AG09319 (cell line): ENCODE measurements around the gene TMEM272.

ENCODE experiments used
- DNase-seq: peaks from one replicate; pipeline ENCODE4 v3.0.0-alpha.2; 2010; ENCODE audit warnings: low read depth; ENCODE audit errors: extremely low read depth
- TF ChIP-seq, protein P1 (sequence below): IDR thresholded peaks from 2 replicates; pipeline ENCODE4 v1.5.1; 2011; ENCODE audit warnings: low read depth, mild to moderate bottlenecking, inconsistent platforms, low read length, moderate library complexity

TMEM272 gene

DNA sequence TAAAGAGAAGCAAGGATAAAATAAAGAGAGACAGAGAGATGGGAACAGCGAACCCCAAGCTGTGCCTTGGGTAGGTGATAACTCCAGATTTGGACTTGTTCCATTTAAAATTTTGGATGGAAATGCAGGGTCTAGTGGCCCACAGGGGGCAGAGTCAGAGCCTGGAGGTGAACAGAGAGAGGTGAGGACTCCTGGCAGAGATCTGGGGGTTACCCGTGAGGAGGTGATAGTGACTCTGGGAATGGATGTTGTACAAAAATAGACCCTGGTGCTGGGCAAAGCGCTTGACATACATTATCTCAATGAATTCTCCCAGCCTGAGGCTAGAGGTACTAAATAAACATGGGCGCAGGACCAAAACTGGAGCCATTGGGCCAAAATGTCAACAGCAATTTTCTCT, 26.7 kb downstream of the TMEM272 start:
- no peak for DNase-seq
- TF ChIP-seq, protein P1, sequence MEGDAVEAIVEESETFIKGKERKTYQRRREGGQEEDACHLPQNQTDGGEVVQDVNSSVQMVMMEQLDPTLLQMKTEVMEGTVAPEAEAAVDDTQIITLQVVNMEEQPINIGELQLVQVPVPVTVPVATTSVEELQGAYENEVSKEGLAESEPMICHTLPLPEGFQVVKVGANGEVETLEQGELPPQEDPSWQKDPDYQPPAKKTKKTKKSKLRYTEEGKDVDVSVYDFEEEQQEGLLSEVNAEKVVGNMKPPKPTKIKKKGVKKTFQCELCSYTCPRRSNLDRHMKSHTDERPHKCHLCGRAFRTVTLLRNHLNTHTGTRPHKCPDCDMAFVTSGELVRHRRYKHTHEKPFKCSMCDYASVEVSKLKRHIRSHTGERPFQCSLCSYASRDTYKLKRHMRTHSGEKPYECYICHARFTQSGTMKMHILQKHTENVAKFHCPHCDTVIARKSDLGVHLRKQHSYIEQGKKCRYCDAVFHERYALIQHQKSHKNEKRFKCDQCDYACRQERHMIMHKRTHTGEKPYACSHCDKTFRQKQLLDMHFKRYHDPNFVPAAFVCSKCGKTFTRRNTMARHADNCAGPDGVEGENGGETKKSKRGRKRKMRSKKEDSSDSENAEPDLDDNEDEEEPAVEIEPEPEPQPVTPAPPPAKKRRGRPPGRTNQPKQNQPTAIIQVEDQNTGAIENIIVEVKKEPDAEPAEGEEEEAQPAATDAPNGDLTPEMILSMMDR = no peak

DNA sequence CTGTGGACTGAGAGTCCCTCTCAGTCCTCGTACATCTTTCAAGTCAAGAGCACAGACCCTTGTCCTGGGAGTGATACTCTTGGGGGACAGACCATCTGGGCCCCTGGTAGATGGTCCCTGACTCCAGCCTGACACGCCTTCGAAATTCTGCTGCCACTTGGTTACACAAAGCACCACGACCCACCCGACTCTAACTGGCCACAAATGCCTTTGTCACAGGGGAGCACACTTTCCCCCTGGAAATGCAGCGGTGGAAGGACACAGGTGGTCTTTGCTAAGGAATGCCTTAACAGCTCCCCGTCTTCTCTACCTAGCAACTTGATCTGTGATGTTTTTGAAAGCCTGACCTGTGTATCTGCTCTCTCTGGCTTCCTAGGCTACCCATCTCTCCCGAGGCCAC, 27.3 kb downstream of the TMEM272 start:
- TF ChIP-seq, protein P1 = no peak
- DNase-seq = no peak

DNA sequence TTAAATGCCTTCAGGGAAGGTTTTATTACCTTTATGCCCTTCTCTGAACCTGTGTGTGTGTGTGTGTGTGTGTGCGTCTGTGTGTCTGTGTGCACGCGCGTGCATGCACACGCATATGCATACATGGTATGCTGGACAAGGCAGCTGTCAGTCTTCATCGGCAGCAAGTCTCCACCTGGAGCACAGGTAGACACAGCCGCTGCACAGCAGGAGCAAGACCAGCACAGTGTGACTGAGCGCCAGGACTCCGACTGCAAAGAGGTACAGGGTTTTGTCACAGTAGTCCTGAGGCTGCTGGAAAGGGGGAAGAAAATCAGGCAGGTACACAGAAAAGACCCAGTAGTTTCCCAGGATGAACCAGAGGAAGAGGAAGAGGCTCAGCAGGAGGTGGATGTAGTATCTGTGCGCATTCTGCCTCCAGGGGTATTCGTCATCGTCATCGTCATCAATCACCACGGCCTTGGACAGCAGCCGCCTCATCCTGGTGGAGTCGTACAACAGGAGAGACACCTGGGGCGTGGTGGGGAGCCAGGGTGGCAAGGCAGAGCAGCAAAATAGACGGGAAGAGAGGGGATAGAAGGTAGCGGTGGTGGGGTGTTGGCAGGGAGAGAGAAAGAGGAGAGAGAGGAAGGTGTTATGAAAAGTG, 28.2 kb downstream of the TMEM272 start:
- no peak for DNase-seq

DNA sequence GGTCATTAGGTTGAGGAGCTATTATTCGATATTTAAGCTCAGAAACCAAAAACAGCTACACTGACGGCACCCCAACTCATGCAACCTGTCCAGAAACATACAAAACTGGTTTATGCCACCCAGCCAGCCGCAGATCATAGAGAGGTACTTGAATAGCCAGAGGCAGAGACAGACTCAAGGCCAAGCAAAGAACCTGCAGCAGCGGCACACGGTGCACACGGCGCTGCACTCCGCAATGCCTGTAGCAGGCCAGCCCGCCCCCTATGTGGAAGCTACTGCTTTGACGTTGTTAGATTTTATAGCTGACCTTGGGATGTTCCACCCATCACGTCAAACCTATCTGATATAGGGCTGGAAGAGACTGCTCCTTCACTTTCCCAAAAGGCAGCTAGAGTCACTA, 29.1 kb downstream of the TMEM272 start:
- TF ChIP-seq, protein P1 = no peak
- no peak for DNase-seq

More for the DNA sequence above, 28.2 kb downstream of the TMEM272 start:
- TF ChIP-seq, protein P1 = no peak

DNA sequence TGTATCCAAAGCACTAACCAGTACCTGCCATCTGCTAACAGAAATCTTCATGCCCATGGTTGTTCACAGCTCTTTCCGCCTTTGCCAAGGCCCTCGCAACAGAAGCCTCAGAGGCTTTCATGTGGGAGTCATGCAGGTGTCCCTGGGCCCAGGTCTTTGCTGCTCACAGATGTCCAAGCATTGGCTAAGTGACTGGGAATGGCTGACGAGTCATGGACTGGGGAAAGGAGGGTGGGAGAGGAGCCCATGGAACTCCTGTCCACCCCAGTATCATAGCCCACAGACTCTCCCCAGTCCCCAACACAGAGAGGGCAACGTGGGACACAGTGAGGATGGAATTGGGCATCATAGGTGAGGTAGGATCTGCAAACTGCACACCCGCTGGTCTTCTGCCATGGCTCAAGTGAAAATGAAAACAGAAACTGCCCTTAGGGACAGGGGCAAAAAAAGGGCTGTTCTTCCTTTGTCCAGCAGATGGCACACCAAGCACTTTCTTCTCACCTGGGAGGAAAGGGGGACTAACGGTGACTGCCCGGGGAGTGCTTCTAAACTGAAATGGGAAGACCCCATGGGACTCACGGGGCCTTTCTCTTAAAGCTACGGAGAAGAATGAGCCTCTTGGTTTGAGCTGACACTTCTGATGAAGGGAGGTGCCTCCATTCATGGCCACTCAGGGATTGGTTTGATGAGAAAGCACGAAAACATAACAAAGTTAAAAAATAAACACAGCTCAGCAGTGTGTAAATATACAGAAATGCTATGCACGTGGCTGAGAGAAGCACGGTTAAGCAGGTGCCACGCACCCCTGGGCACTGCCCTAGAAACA, 29.9 kb downstream of the TMEM272 start:
- TF ChIP-seq, protein P1 = peak; percentile 87
- no peak for DNase-seq

DNA sequence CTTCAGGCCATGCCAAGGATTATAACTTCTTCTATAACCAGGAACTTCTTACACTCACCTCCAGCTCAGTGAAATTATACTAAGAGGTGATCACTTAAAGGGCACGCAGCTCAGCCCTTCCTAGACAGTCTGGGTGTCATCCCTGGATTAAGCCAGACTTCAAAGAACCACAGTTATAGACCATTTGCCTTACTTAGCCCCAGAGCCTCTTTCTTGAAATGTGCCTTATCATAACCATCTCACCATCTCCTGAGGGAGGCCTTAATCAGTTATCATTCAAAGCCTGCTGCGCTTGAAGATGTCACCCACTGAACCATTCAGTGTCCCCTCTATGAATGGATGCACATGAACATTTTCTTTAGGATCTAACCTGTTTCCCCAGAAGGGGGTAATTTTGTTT, 30.9 kb downstream of the TMEM272 start:
- TF ChIP-seq, protein P1 = no peak
- no peak for DNase-seq

DNA sequence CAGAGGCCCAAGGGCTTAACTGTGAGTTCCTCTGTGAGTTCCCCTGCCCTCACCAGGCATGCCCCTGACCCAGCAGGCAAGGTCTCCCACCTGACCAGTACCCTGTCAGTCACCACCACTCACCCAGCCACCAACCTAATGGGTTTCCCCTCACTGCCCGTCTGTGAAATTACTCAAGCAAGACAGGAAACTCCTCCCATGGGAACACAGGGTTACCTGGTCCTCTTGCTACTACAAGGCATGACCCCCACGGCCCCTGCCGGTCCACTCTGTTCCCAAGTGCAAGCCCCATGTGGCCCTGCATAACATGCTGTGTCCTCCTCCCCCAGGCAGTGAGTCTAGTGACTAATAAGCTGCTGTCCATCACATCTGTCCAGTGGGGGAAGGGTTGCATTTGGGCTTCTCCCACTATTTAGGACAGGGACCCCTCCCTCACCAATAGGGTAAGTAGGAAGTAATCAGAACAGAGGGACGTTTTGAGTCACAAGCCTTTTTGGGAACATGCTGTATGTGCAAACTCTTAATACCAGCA, 33.0 kb downstream of the TMEM272 start:
- DNase-seq = no peak
- TF ChIP-seq, protein P1 = no peak
